ENCODE measurements around the gene PARD3.

Gene PARD3

DNA sequence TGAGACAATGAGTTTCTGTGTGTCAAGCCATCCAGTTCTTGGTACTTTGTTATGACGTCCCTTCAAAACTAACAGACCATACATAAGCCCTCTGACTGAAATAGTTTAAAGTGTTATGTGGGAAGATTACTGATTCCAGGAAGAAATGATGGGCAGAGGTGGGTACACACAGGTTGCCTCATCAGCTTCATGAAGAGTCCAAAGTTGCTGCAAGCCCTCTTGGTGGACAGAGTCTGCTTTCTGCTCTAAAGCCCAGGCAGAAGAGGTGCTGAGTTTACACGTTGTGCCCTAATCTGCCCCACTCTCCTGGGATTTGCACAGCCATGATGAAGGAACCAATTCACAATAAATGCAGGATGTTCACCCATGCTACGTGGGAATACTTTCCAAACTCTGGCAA is 187.4 kb downstream of the PARD3 start:
- H3K9me3 Mint-ChIP-seq: no peaks in the 10 kb centered on the region
- H3K4me3 Mint-ChIP-seq: no peak overlapping the region
- no peak for ATAC-seq
- H3K36me3 Mint-ChIP-seq: no peaks in the 10 kb centered on the region
- no peaks in the 10 kb centered on the region for H3K4me1 Mint-ChIP-seq
- DNase-seq (ENCODE audit: low spot score in 2 of 2): no peak
- H3K27ac Mint-ChIP-seq: no peak overlapping the region

DNA sequence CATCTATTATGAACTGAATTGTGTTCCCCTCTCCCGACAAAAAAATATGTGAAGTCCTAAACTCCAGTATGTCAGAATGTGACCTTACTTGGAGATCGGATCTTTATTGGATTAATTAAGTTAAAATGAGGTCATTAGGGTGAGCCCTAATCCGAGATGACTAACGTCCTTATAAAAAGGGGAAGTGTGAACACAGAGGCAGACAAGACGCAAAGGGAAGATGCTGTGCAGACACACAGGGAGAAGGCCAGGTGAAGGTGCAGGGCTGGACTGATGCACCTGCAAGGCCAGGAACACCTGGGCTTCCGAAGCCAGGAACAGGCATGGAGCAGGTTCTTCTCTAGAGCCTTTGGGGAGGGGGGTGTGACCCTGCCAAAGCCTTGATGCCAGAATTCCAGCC is 187.8 kb downstream of the PARD3 start:
- no peaks in the 10 kb centered on the region for H3K4me1 Mint-ChIP-seq
- H3K27ac Mint-ChIP-seq: no peak overlapping the region
- no peak overlapping the region for H3K4me3 Mint-ChIP-seq
- H3K36me3 Mint-ChIP-seq: no peaks in the 10 kb centered on the region
- no peak for DNase-seq (ENCODE audit: low spot score in 2 of 2)
- no peak for ATAC-seq
- H3K9me3 Mint-ChIP-seq: no peaks in the 10 kb centered on the region

DNA sequence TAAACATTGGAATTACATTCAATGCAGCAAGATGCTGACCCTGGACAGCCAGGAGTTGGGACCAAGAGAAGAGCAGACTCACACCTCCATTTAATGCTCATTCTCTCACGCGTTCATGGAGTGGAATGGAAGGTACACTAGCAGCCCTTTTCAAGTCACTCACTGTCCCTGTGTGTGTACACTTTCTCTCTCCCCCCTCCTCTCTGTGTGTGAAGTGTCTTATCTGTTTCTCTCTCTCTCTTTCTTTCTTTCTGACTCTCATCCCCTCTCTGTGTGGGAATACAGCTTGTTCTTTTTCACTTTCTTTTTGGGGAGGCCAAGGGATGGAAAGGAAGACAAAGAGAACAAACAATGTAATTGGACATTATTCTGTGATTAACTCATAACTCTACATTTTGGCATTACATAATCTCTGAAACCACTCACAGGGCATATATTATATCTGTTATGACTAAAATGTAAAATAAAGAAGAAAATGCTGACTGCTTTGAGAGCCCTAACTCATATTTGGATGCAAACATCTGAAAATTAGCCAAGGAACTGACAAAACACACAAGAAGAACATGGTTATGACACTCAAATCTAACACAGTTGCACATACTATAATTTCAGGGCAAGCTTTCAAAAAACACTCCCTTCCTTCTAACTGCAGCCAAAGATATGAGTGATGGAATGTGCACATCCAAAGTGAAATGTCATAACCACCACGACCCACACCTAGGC is 188.8 kb downstream of the PARD3 start:
- no peak overlapping the region for H3K27ac Mint-ChIP-seq
- ATAC-seq (no peak), DNase-seq (ENCODE audit: low spot score in 2 of 2) (no peak)
- H3K36me3 Mint-ChIP-seq: no peaks in the 10 kb centered on the region
- no peaks in the 10 kb centered on the region for H3K9me3 Mint-ChIP-seq
- no peaks in the 10 kb centered on the region for H3K4me1 Mint-ChIP-seq
- no peak overlapping the region for H3K4me3 Mint-ChIP-seq

DNA sequence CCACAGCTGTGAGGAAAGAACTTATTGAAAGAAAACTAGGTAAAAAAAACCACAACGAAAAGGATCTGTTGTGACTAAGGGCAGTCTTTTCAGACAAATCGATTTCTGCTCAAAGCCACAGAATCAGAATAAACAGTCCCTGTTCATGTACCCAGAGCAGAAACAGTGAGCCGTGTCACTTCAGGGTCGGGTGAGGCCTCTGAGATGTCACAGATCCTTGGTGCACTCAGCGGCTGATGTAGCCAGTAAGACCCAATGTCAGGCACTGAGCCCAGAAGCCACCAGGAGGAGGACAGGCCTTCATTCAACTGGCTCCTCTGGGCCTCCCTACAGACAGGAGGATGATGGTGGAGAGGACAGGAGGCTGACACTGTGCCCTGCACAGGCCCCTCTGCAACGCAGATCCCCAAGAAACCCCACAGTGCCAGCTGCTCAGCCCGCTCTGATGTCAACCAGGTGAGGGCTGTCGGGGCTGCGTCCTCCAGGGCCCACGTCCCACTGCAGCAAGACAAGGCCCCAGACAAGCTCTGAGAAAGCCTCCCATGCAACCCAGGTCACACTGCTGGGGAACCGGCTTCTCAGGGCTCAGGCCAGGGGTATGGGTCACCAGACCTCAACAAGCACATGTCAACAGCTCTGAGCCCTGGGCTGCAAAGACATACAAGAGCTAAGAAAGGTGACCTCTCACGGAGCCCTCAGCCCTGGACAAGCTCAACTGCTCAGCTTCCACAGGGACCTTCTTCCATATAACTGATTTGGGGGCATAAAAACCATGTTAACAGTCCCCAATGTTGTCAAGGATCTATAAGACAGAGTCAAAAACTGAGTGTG is 190.6 kb downstream of the PARD3 start:
- ATAC-seq (peak; percentile 29), DNase-seq (ENCODE audit: low spot score in 2 of 2) (no peak)
- no peaks in the 10 kb centered on the region for H3K9me3 Mint-ChIP-seq
- H3K4me3 Mint-ChIP-seq: no peak overlapping the region
- H3K27ac Mint-ChIP-seq: no peak overlapping the region
- no peaks in the 10 kb centered on the region for H3K36me3 Mint-ChIP-seq
- no peaks in the 10 kb centered on the region for H3K4me1 Mint-ChIP-seq

DNA sequence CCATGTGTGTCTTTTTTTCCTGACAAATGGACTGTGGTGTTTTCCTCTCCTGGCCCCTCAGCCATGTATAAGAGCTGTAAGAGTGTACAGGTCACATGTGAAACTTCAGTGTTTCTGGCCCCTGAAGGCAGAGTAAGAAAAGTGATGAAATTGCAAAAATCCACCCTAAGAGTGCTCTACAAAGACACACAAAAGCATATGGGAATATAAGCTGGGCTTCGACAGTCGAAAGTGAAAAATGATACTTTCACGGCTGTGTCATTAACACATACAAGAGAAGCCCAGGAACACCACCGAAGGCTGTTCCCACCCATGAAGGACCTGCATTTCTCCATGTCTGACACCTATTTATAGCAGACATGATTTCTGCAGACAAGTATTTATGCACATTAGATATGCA is 192.2 kb downstream of the PARD3 start:
- H3K9me3 Mint-ChIP-seq: no peaks in the 10 kb centered on the region
- DNase-seq (ENCODE audit: low spot score in 2 of 2): no peak
- no peak overlapping the region for H3K27ac Mint-ChIP-seq
- no peak for ATAC-seq
- no peaks in the 10 kb centered on the region for H3K4me1 Mint-ChIP-seq
- no peak overlapping the region for H3K4me3 Mint-ChIP-seq
- H3K36me3 Mint-ChIP-seq: no peaks in the 10 kb centered on the region

DNA sequence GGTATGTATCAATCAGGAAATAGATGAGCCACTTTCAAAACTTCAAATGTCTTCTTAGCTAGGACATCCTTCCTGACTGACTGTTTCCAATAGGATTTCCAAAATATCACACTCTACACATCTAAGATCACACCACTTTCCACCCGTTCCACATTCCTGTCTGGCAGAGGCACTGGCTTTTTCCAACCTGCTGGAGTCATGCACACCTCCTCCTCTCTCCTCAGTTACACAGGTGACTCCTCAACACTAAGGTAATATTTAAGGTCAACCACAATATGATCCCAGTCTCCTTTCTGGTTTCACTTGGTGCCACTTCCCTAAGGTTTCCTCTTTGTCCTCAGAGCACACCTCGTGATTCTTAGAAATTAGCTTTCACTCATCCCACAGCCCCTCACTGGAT is 196.5 kb downstream of the PARD3 start:
- ATAC-seq: no peak
- no peaks in the 10 kb centered on the region for H3K36me3 Mint-ChIP-seq
- no peak overlapping the region for H3K4me3 Mint-ChIP-seq
- no peak for DNase-seq (ENCODE audit: low spot score in 2 of 2)
- H3K9me3 Mint-ChIP-seq: no peaks in the 10 kb centered on the region
- H3K27ac Mint-ChIP-seq: no peak overlapping the region
- H3K4me1 Mint-ChIP-seq: no peaks in the 10 kb centered on the region

DNA sequence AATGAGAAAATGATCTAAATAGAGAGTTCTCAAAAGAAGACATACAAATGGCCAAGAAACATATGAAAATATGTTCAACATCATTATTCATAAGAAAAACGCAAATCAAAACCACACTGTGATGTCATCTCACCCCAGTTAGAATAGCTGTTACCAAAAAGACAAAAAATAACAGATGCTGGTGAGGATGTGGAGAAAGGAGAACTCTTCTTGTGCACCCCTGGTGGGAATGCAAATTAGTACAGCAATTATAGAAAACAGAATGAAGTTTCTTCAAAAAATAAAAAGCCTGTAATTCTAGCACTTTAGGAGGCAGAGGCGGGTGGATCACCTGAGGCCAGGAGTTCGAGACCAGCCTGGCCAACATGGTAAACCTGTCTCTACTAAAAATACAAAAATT is 199.3 kb downstream of the PARD3 start:
- H3K4me1 Mint-ChIP-seq: no peaks in the 10 kb centered on the region
- H3K36me3 Mint-ChIP-seq: no peaks in the 10 kb centered on the region
- no peak overlapping the region for H3K27ac Mint-ChIP-seq
- no peaks in the 10 kb centered on the region for H3K9me3 Mint-ChIP-seq
- ATAC-seq (no peak), DNase-seq (ENCODE audit: low spot score in 2 of 2) (no peak)
- H3K4me3 Mint-ChIP-seq: no peak overlapping the region

DNA sequence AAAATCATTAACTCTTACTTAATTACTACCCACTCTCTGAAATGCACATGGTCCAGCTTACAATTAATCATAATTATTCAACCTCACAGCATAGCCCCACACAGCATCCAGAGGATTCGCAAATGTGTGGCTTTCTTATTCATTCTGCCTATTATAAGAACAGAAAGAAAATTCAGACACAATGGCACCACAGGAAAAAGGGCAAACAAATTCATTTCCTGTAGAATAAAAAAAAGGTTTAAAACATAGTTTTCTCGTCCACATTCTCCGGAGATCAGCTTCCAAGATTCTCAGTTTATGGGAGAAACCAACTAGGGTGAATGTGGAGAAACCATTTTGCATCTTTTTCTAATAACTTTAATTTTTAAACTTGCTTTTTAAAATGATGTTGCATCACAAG is 201.6 kb downstream of the PARD3 start:
- Mint-ChIP-seq H3K4me1 (no peaks in the 10 kb centered on the region), H3K27ac (no peak overlapping the region), H3K4me3 (no peak overlapping the region), H3K36me3 (no peaks in the 10 kb centered on the region), H3K9me3 (no peaks in the 10 kb centered on the region)
- ATAC-seq: no peak
- DNase-seq (ENCODE audit: low spot score in 2 of 2): no peak

DNA sequence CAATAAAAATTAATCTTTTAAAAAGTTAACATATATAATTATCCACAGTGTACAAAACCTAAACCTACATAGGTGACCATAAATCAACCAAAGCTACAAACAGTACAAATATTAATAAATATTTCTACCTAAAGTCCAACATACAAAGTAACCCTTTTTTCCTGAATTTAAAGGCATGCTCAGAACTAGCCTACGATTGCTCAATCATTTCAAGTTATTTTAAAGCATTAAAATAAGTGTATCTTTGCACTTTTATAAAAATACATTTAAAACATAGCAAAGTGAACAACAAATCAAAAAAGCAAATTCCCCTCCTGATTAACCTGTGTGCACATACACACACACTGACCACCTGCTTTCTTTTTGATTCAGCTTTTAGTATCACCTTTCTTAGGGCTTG is 202.2 kb downstream of the PARD3 start:
- no peaks in the 10 kb centered on the region for H3K36me3 Mint-ChIP-seq
- H3K27ac Mint-ChIP-seq: no peak overlapping the region
- no peaks in the 10 kb centered on the region for H3K9me3 Mint-ChIP-seq
- ATAC-seq: no peak
- H3K4me1 Mint-ChIP-seq: no peaks in the 10 kb centered on the region
- DNase-seq (ENCODE audit: low spot score in 2 of 2): no peak
- H3K4me3 Mint-ChIP-seq: no peak overlapping the region

DNA sequence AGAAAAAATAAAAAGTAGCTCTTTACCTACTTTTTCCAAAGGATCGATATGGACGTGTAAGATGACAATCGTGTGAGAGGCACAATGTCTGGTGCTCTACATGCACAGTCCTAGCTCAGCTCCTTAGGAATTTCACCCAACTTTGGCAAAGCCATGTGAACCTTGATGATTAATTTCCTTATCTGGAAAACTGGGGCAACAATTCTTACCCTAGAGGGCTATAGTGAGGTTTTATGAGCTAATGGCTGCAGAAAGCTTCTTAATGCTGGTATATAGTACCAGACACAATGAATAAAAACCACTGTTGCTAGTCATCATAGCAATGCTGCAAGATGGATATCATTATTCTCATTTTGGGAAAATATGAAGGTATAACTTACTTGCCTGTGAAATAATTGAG is 202.7 kb downstream of the PARD3 start:
- ATAC-seq (no peak), DNase-seq (ENCODE audit: low spot score in 2 of 2) (no peak)
- H3K4me1 Mint-ChIP-seq: no peaks in the 10 kb centered on the region
- no peaks in the 10 kb centered on the region for H3K9me3 Mint-ChIP-seq
- no peak overlapping the region for H3K27ac Mint-ChIP-seq
- no peak overlapping the region for H3K4me3 Mint-ChIP-seq
- no peaks in the 10 kb centered on the region for H3K36me3 Mint-ChIP-seq

DNA sequence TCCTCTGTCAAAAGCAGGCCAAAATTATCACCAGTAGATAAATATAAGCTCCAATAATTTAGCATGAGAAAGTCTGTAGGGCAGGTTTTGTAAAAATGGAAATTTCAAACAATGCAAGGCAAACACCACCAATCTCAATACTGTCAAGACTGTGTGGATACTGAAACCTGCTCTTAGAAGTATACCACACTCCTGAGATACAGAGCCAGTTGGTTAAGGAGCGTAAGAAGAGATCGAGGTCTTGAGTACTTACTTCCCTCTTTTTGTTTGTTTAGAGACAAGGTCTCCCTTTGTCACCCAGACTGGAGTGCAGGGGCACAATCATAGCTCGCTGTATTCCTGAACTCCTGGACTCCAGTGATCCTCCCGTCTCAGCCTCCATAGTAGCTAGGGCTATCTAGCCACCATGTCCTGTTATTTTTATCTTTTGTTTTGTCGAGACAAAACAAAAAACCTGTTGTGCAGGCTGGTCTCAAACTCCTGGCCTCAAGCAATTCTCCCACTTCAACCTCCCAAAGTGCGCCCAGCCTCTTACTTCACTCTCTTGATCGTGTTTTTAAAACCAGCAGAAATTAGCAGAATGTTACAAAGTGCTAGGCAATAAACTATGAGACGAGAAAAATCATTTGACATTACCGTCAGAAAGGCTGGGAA is 205.7 kb downstream of the PARD3 start:
- DNase-seq (ENCODE audit: low spot score in 2 of 2): no peak
- Mint-ChIP-seq H3K9me3 (no peaks in the 10 kb centered on the region), H3K4me1 (no peaks in the 10 kb centered on the region), H3K36me3 (no peaks in the 10 kb centered on the region), H3K27ac (no peak overlapping the region), H3K4me3 (no peak overlapping the region)
- ATAC-seq: no peak

DNA sequence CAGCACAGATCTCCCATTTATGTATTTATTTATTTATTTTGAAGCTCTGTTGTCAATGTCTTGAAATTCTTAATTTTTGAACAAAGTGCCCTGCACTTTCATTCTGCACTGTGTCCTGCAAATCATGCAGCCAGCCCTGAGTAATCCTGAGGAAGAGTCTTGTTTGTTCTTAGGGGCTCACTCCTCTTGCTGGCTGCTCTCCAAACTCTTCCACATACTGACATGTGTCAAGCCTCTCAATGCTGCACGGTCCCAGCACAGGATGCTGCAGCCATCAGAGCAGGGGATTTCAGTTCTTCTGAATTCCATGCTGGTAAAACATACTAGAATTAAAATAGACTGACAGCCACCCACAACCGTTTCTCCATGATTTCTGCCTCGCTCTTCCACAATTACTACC is 207.2 kb downstream of the PARD3 start:
- Mint-ChIP-seq H3K36me3 (no peaks in the 10 kb centered on the region), H3K4me1 (no peaks in the 10 kb centered on the region), H3K27ac (no peak overlapping the region), H3K4me3 (no peak overlapping the region), H3K9me3 (no peaks in the 10 kb centered on the region)
- ATAC-seq: no peak
- DNase-seq (ENCODE audit: low spot score in 2 of 2): no peak

DNA sequence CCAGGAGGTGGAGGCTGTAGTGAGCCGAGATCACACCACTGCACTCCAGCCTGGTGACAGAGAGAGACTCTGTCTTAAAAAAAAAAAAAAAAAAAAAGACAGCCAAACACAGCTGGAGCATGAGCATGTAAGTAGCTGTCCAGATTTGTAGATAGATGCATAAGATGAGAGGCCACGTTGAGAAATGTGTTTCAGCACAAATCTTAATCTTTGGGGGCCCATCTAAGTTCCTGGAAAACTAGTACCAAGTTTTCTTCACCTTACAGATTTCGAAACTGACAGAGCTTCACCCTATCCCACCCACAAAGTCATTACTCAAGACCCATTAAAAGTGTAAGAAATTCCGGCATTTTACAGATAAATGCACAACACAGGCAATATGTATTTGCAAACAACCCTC is 208.2 kb downstream of the PARD3 start:
- no peaks in the 10 kb centered on the region for H3K36me3 Mint-ChIP-seq
- no peaks in the 10 kb centered on the region for H3K4me1 Mint-ChIP-seq
- H3K4me3 Mint-ChIP-seq: no peak overlapping the region
- DNase-seq (ENCODE audit: low spot score in 2 of 2) (no peak), ATAC-seq (no peak)
- no peak overlapping the region for H3K27ac Mint-ChIP-seq
- no peaks in the 10 kb centered on the region for H3K9me3 Mint-ChIP-seq

DNA sequence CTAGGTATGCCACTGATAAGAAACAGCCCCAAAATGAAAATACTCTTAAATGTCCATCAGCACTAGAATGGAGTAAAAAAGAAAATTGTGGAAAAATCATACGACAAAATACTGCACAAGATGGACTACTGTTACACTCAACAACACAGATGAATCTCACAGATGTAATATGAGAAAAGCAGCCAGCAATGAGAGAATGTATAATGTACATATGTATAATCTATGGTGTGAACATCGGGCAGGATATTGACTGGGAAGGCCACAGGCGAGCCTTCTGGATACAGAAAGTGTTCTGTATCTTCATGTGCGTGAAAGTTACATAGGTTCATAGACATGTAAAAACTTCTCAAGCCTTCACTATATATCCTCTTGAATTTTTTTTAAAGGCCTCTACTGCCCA is 212.6 kb downstream of the PARD3 start:
- H3K4me3 Mint-ChIP-seq: no peak overlapping the region
- no peak overlapping the region for H3K27ac Mint-ChIP-seq
- ATAC-seq (no peak), DNase-seq (ENCODE audit: low spot score in 2 of 2) (no peak)
- H3K4me1 Mint-ChIP-seq: no peaks in the 10 kb centered on the region
- no peaks in the 10 kb centered on the region for H3K9me3 Mint-ChIP-seq
- no peaks in the 10 kb centered on the region for H3K36me3 Mint-ChIP-seq

DNA sequence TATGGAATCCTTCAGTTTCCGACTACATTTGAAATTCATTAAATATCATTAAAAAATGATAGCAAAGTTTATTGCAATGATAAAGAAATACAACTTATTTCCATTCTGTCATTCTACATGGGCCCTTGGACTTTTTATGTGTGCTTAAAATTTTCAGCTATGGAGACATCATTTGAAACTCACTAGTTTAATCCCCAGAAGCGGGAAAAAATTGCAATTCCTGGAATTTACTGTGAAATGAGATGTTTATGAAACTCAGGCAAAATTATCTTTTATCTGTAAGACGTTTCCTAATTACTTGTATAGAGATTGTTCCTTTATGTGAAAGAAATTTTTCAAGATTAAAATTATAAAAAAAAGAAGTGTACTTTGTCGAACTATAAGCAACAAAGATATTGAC is 213.4 kb downstream of the PARD3 start:
- H3K36me3 Mint-ChIP-seq: no peaks in the 10 kb centered on the region
- H3K4me3 Mint-ChIP-seq: no peak overlapping the region
- no peak for ATAC-seq
- no peaks in the 10 kb centered on the region for H3K9me3 Mint-ChIP-seq
- H3K27ac Mint-ChIP-seq: no peak overlapping the region
- DNase-seq (ENCODE audit: low spot score in 2 of 2): no peak
- no peaks in the 10 kb centered on the region for H3K4me1 Mint-ChIP-seq

Measured in stimulated activated effector memory CD8-positive, alpha-beta T cell treated with anti-CD3 and anti-CD28 coated beads, Interleukin-12 subunit alpha, Interleukin-12 subunit beta, amount 100 ng/mL, for 72 hours (primary cell).